Dendritic cell treated with granulocyte-macrophage colony-stimulating factor and Interleukin-4, amounts not matched to agents 40 ng/mL and 50 ng/mL, for 4 days (primary cell): ENCODE data around the gene COL4A2.

Source experiments
- H3K27ac Mint-ChIP-seq: one replicate; pipeline ENCODE4 v1.8.0; 2022; ENCODE audit warnings: mild to moderate bottlenecking, mixed read lengths
- H3K27me3 Mint-ChIP-seq: one replicate; pipeline ENCODE4 v1.8.0; 2022; ENCODE audit warnings: mild to moderate bottlenecking, mixed read lengths
- H3K36me3 Mint-ChIP-seq: one replicate; pipeline ENCODE4 v1.8.0; 2022; ENCODE audit warnings: low read depth, mixed read lengths
- H3K4me1 Mint-ChIP-seq: one replicate; pipeline ENCODE4 v1.8.0; 2022; ENCODE audit warnings: low read depth, mixed read lengths
- H3K4me3 Mint-ChIP-seq: one replicate; pipeline ENCODE4 v1.8.0; 2022; ENCODE audit warnings: mild to moderate bottlenecking, moderate library complexity, mixed read lengths
- H3K9me3 Mint-ChIP-seq: one replicate; pipeline ENCODE4 v1.8.0; 2022; ENCODE audit warnings: mixed read lengths
- intact Hi-C: fragments of 100-400 bp; cut with micrococcal nuclease; formaldehyde crosslinking; loops from one replicate; pipeline ENCODE4 v1.15.0; 2022

COL4A2 gene

DNA sequence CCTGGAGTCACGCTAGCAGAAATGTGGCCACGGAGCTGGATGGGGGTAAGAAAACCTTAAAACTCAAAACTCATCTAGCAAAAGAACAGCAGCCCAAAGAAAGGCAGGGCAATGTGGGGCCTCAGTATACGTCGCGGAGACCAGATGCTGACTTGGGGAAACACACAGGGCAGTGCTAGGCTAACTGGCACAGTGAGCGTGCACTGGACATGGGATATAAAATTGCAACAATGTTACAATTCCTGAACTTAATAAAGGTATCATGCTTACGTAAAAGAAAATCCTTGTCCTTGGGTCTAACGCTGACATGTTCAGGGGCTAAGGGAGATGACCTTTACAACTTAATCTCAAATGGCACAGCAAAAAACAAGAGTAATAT, 40.7 kb upstream of the COL4A2 start:
- H3K4me3 Mint-ChIP-seq = no peak overlapping the region
- H3K4me1 Mint-ChIP-seq = no peaks in the 10 kb centered on the region
- peaks cover 29% of the 10 kb centered on the region for H3K27me3 Mint-ChIP-seq
- no peak overlapping the region for H3K27ac Mint-ChIP-seq
- intact Hi-C loops = no loop called here
- H3K9me3 Mint-ChIP-seq = no peaks in the 10 kb centered on the region
- no peaks in the 10 kb centered on the region for H3K36me3 Mint-ChIP-seq

DNA sequence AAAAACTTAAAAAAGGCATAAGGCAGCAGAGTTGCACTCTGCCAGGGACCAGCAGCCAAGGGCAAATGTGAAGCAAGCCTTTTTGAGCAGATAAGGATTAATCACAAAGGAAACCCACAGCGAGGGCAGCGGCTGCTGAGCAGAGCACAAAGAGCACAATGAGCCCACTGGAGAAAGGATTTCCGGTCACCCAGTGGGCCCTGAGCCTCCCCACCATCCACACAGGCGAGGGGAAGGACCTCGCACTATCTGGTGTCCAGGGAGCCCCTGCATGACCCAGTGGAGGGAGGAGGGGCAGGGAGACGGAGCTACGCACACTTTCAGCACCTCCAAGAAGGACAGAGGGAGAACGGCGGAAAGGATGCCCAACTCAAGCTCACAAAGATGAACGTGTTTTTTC, 40.1 kb upstream of the COL4A2 start:
- H3K9me3 Mint-ChIP-seq = no peaks in the 10 kb centered on the region
- H3K4me3 Mint-ChIP-seq = no peak overlapping the region
- H3K36me3 Mint-ChIP-seq = no peaks in the 10 kb centered on the region
- H3K27ac Mint-ChIP-seq = no peak overlapping the region
- intact Hi-C loops = no loop called here
- H3K4me1 Mint-ChIP-seq = no peaks in the 10 kb centered on the region
- peaks cover 26% of the 10 kb centered on the region for H3K27me3 Mint-ChIP-seq

- intact Hi-C loops = no loop called here
- Mint-ChIP-seq H3K27me3 (peaks cover 22% of the 10 kb centered on the region), H3K9me3 (no peaks in the 10 kb centered on the region), H3K4me1 (no peaks in the 10 kb centered on the region), H3K4me3 (no peak overlapping the region), H3K36me3 (no peaks in the 10 kb centered on the region), H3K27ac (no peak overlapping the region)
Measured at GRCh38 chr13:110268061-110268460, 39.0 kb upstream of the COL4A2 start.

GRCh38 chr13:110268576-110269185, 38.4 kb upstream of the COL4A2 start:
- Mint-ChIP-seq H3K9me3 (no peaks in the 10 kb centered on the region), H3K27ac (no peak overlapping the region), H3K4me3 (no peak overlapping the region), H3K27me3 (peaks cover 22% of the 10 kb centered on the region), H3K4me1 (no peaks in the 10 kb centered on the region), H3K36me3 (no peaks in the 10 kb centered on the region)
- intact Hi-C loops = no loop called here

- Mint-ChIP-seq H3K27ac (no peak overlapping the region), H3K4me1 (no peaks in the 10 kb centered on the region), H3K4me3 (no peak overlapping the region), H3K36me3 (no peaks in the 10 kb centered on the region), H3K9me3 (no peaks in the 10 kb centered on the region), H3K27me3 (peaks cover 18% of the 10 kb centered on the region)
- intact Hi-C loops = no loop called here
Measured at GRCh38 chr13:110269509-110270185, 37.4 kb upstream of the COL4A2 start.

DNA sequence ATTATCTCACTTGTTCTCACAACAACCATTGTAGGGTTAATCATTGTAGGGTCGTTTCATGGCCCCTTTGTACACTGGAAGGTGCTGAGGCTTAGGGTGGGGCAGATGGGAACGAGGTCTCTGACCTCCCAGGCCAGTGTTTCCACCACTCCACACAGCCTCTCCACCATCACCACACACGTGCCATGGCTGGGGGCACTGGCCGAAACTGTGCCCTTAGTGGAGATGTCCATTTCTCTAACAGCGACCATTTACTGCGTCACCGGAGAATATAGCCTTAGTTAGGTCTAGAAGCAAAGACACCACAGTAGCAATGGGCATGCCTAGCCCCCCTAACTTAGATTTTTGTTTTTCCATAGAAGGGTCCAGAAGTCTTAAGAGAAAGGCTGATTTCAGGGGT, 36.6 kb upstream of the COL4A2 start:
- Mint-ChIP-seq H3K36me3 (no peaks in the 10 kb centered on the region), H3K4me1 (no peaks in the 10 kb centered on the region), H3K27me3 (peaks cover 18% of the 10 kb centered on the region), H3K4me3 (no peak overlapping the region), H3K27ac (no peak overlapping the region), H3K9me3 (no peaks in the 10 kb centered on the region)
- intact Hi-C loops = no loop called here

GRCh38 chr13:110271313-110271712, 35.8 kb upstream of the COL4A2 start:
- Mint-ChIP-seq H3K36me3 (no peaks in the 10 kb centered on the region), H3K27ac (no peak overlapping the region), H3K9me3 (no peaks in the 10 kb centered on the region), H3K4me1 (no peaks in the 10 kb centered on the region), H3K27me3 (peaks cover 13% of the 10 kb centered on the region), H3K4me3 (no peak overlapping the region)
- intact Hi-C loops = no loop called here

- no peaks in the 10 kb centered on the region for H3K36me3 Mint-ChIP-seq
Measured at GRCh38 chr13:110272227-110272626, 34.9 kb upstream of the COL4A2 start.

GRCh38 chr13:110272651-110273050, 34.4 kb upstream of the COL4A2 start:
- Mint-ChIP-seq H3K27ac (no peak overlapping the region), H3K4me1 (no peaks in the 10 kb centered on the region), H3K36me3 (no peaks in the 10 kb centered on the region), H3K27me3 (peaks cover 8% of the 10 kb centered on the region), H3K4me3 (no peak overlapping the region), H3K9me3 (no peaks in the 10 kb centered on the region)
- intact Hi-C loops = no loop called here

More at GRCh38 chr13:110272227-110272626, 34.9 kb upstream of the COL4A2 start:
- H3K27me3 Mint-ChIP-seq = peaks cover 8% of the 10 kb centered on the region
- intact Hi-C loops = no loop called here
- H3K4me1 Mint-ChIP-seq = no peaks in the 10 kb centered on the region
- no peak overlapping the region for H3K4me3 Mint-ChIP-seq
- no peak overlapping the region for H3K27ac Mint-ChIP-seq
- H3K9me3 Mint-ChIP-seq = no peaks in the 10 kb centered on the region

DNA sequence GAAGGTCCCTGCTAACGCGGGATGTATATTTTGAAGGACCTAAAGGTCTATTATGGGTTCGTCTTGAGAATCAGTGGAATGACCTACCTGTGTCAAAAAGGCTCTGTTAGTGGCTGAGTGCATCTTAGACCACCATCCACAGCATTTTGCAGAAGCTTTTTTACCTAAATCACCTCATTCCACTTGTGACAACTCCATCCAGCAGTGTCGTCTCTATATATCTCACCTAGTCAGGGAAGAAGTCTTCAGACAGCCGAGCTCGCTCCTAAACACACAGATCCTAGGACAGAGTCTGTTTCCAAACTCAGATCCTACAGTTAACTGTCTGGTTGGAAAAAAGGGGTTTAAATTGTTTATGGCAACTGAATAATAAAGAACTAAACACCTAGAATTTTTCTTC, 33.8 kb upstream of the COL4A2 start:
- no peaks in the 10 kb centered on the region for H3K4me1 Mint-ChIP-seq
- H3K36me3 Mint-ChIP-seq = no peaks in the 10 kb centered on the region
- intact Hi-C loops = no loop called here
- no peak overlapping the region for H3K27ac Mint-ChIP-seq
- H3K27me3 Mint-ChIP-seq = peaks cover 8% of the 10 kb centered on the region
- H3K4me3 Mint-ChIP-seq = no peak overlapping the region
- no peaks in the 10 kb centered on the region for H3K9me3 Mint-ChIP-seq

- peaks cover 11% of the 10 kb centered on the region for H3K27me3 Mint-ChIP-seq
- no peak overlapping the region for H3K27ac Mint-ChIP-seq
- no peaks in the 10 kb centered on the region for H3K36me3 Mint-ChIP-seq
- H3K9me3 Mint-ChIP-seq = no peaks in the 10 kb centered on the region
- H3K4me3 Mint-ChIP-seq = no peak overlapping the region
- H3K4me1 Mint-ChIP-seq = no peaks in the 10 kb centered on the region
- intact Hi-C loops = no loop called here
Measured at GRCh38 chr13:110274687-110275086, 32.4 kb upstream of the COL4A2 start.

- no peak overlapping the region for H3K27ac Mint-ChIP-seq
- intact Hi-C loops = no loop called here
- H3K4me3 Mint-ChIP-seq = no peak overlapping the region
- H3K9me3 Mint-ChIP-seq = no peaks in the 10 kb centered on the region
- H3K4me1 Mint-ChIP-seq = no peaks in the 10 kb centered on the region
- peaks cover 12% of the 10 kb centered on the region for H3K27me3 Mint-ChIP-seq
- H3K36me3 Mint-ChIP-seq = no peaks in the 10 kb centered on the region
Measured at GRCh38 chr13:110275931-110276552, 31.0 kb upstream of the COL4A2 start.

DNA sequence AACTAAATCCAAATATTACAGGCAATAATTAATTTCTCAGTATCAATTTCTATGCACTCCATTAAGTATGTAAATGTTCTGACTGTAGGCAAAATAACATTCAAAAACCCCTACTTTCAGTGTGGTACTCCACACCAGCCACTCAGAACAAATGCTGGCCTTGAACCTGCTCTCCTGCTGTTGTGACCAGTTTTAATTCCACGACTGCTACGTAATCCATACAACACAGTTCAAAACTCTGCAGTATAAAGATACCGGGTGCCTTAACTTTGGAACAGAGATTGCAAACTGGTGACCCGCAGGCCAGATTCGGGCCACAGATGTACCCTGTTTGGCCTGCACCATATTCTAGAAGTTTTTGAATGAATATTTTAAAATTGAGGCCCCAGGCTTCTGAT, 30.5 kb upstream of the COL4A2 start:
- H3K36me3 Mint-ChIP-seq = no peaks in the 10 kb centered on the region
- intact Hi-C loops = no loop called here
- H3K27me3 Mint-ChIP-seq = peaks cover 9% of the 10 kb centered on the region
- H3K27ac Mint-ChIP-seq = no peak overlapping the region
- no peaks in the 10 kb centered on the region for H3K4me1 Mint-ChIP-seq
- H3K4me3 Mint-ChIP-seq = no peak overlapping the region
- no peaks in the 10 kb centered on the region for H3K9me3 Mint-ChIP-seq

DNA sequence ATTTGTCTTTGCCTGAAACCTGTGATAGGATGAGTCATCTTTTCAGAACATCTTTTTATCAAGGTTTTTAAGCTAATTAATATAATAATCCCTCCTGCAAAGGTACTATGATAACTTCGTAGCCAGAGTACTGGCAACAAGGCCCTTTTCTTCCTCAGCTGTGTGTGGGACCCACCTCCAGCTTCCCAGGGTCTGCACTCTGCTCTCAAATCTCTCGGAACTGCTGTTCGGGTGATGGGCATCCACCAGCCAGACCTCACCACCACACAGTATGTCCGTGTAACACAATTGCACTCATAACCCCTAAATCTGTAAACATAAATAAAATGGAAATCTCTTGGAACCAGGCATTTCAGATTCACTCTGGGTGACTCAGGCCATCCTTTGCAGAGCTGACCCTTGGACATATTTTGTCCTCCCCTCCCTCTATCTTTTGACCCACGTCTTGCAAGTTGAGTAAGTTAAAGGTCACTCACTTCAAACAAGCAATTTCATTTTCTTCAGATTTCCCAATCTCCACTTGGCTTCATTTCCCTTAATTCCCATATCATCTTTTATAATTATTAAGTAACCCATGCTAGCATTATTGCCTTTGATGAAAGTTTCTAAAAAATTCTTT, 29.6 kb upstream of the COL4A2 start:
- Mint-ChIP-seq H3K4me1 (no peaks in the 10 kb centered on the region), H3K9me3 (no peaks in the 10 kb centered on the region), H3K27me3 (peaks cover 7% of the 10 kb centered on the region)

More for the DNA sequence above, 29.6 kb upstream of the COL4A2 start:
- Mint-ChIP-seq H3K36me3 (no peaks in the 10 kb centered on the region), H3K4me3 (no peak overlapping the region), H3K27ac (no peak overlapping the region)
- intact Hi-C loops = no loop called here
